Activated naive CD8-positive, alpha-beta T cell (primary cell): ENCODE results near the gene LLGL2.
A peak's percentile ranks its signal among the peaks of the same experiment; 100 is the strongest.

Experiments
- H3K27ac Mint-ChIP-seq: one replicate; pipeline ENCODE4 v1.8.0; 2021; ENCODE audit warnings: mixed read lengths
- H3K27me3 Mint-ChIP-seq: one replicate; pipeline ENCODE4 v1.8.0; 2021; ENCODE audit warnings: mixed read lengths
- H3K36me3 Mint-ChIP-seq: one replicate; pipeline ENCODE4 v1.8.0; 2021; ENCODE audit warnings: mixed read lengths
- H3K4me1 Mint-ChIP-seq: one replicate; pipeline ENCODE4 v1.8.0; 2021; ENCODE audit warnings: low read depth, mixed read lengths
- H3K4me3 Mint-ChIP-seq: one replicate; pipeline ENCODE4 v1.8.0; 2021; ENCODE audit warnings: mild to moderate bottlenecking, mixed read lengths
- H3K9me3 Mint-ChIP-seq: one replicate; pipeline ENCODE4 v1.8.0; 2021; ENCODE audit warnings: low read depth, mixed read lengths

The LLGL2 gene

GRCh38 chr17:75509528-75510258 lies 15.8 kb upstream of the LLGL2 start:
- H3K4me3 Mint-ChIP-seq, result no peak overlapping the region
- H3K27ac Mint-ChIP-seq, result no peak overlapping the region
- H3K36me3 Mint-ChIP-seq, result no peaks in the 10 kb centered on the region
- no peaks in the 10 kb centered on the region for H3K4me1 Mint-ChIP-seq
- H3K27me3 Mint-ChIP-seq, result no peaks in the 10 kb centered on the region
- no peaks in the 10 kb centered on the region for H3K9me3 Mint-ChIP-seq

GRCh38 chr17:75511270-75511609 lies 14.3 kb upstream of the LLGL2 start:
- Mint-ChIP-seq H3K36me3 (no peaks in the 10 kb centered on the region), H3K27me3 (no peaks in the 10 kb centered on the region), H3K9me3 (no peaks in the 10 kb centered on the region), H3K27ac (no peak overlapping the region), H3K4me1 (no peaks in the 10 kb centered on the region), H3K4me3 (no peak overlapping the region)

GRCh38 chr17:75511610-75512575 lies 13.6 kb upstream of the LLGL2 start:
- Mint-ChIP-seq H3K36me3 (no peaks in the 10 kb centered on the region), H3K4me3 (no peak overlapping the region), H3K27ac (no peak overlapping the region), H3K27me3 (no peaks in the 10 kb centered on the region), H3K4me1 (no peaks in the 10 kb centered on the region), H3K9me3 (no peaks in the 10 kb centered on the region)

GRCh38 chr17:75512926-75513640 lies 12.4 kb upstream of the LLGL2 start:
- peaks cover 10% of the 10 kb centered on the region for H3K4me1 Mint-ChIP-seq

GRCh38 chr17:75513641-75514000 lies 11.9 kb upstream of the LLGL2 start:
- Mint-ChIP-seq H3K36me3 (peaks cover 10% of the 10 kb centered on the region), H3K4me1 (peaks cover 16% of the 10 kb centered on the region), H3K27me3 (no peaks in the 10 kb centered on the region), H3K9me3 (no peaks in the 10 kb centered on the region), H3K4me3 (no peak overlapping the region), H3K27ac (no peak overlapping the region)

More at GRCh38 chr17:75512926-75513640, 12.4 kb upstream of the LLGL2 start:
- no peak overlapping the region for H3K27ac Mint-ChIP-seq
- H3K4me3 Mint-ChIP-seq, result no peak overlapping the region
- no peaks in the 10 kb centered on the region for H3K9me3 Mint-ChIP-seq
- H3K36me3 Mint-ChIP-seq, result peaks cover 5% of the 10 kb centered on the region
- H3K27me3 Mint-ChIP-seq, result no peaks in the 10 kb centered on the region

- peaks cover 22% of the 10 kb centered on the region for H3K4me1 Mint-ChIP-seq
- H3K4me3 Mint-ChIP-seq, result peak overlapping the region; percentile 56
- H3K36me3 Mint-ChIP-seq, result peaks cover 10% of the 10 kb centered on the region
- H3K9me3 Mint-ChIP-seq, result no peaks in the 10 kb centered on the region
- H3K27me3 Mint-ChIP-seq, result no peaks in the 10 kb centered on the region
- no peak overlapping the region for H3K27ac Mint-ChIP-seq
Observed at GRCh38 chr17:75514299-75514918, 11.1 kb upstream of the LLGL2 start.

GRCh38 chr17:75514919-75515495 lies 10.5 kb upstream of the LLGL2 start:
- Mint-ChIP-seq H3K27ac (no peak overlapping the region), H3K27me3 (no peaks in the 10 kb centered on the region), H3K9me3 (no peaks in the 10 kb centered on the region), H3K4me3 (peak overlapping the region; percentile 80), H3K4me1 (peaks cover 22% of the 10 kb centered on the region), H3K36me3 (peaks cover 10% of the 10 kb centered on the region)

GRCh38 chr17:75515496-75516254 lies 9.8 kb upstream of the LLGL2 start, which contains the start of gene CASKIN2:
Gene CASKIN2, minus strand, starts transcription at chr17:75515537. Its CDS starts 1,733 bp downstream, at chr17:75513804.
- H3K27ac Mint-ChIP-seq, result no peak within 1 kb of the TSS
- no peaks in the 10 kb centered on the region for H3K9me3 Mint-ChIP-seq
- H3K4me3 Mint-ChIP-seq, result peak within 1 kb of the TSS; percentile 80
- no peaks in the 10 kb centered on the region for H3K27me3 Mint-ChIP-seq
- H3K4me1 Mint-ChIP-seq, result peaks cover 22% of the 10 kb centered on the region
- peaks cover 10% of the 10 kb centered on the region for H3K36me3 Mint-ChIP-seq

- no peaks in the 10 kb centered on the region for H3K27me3 Mint-ChIP-seq
- peak within 1 kb of the TSS; percentile 68 for H3K27ac Mint-ChIP-seq
- H3K4me3 Mint-ChIP-seq, result peak within 1 kb of the TSS; percentile 87
- H3K4me1 Mint-ChIP-seq, result peaks cover 22% of the 10 kb centered on the region
- no peaks in the 10 kb centered on the region for H3K9me3 Mint-ChIP-seq
- H3K36me3 Mint-ChIP-seq, result peaks cover 10% of the 10 kb centered on the region
Observed at GRCh38 chr17:75516255-75516618, 9.3 kb upstream of the LLGL2 start, which contains the start of gene TSEN54. Gene TSEN54, plus strand, starts transcription at chr17:75516528. Its CDS starts 33 bp downstream, at chr17:75516561.

GRCh38 chr17:75516619-75517296 lies 8.7 kb upstream of the LLGL2 start:
- Mint-ChIP-seq H3K9me3 (no peaks in the 10 kb centered on the region), H3K4me1 (peaks cover 22% of the 10 kb centered on the region), H3K4me3 (peak overlapping the region; percentile 87), H3K27ac (peak overlapping the region; percentile 68), H3K36me3 (peaks cover 10% of the 10 kb centered on the region), H3K27me3 (no peaks in the 10 kb centered on the region)

GRCh38 chr17:75517297-75517865 lies 8.1 kb upstream of the LLGL2 start:
- H3K4me1 Mint-ChIP-seq, result peaks cover 22% of the 10 kb centered on the region
- peak overlapping the region; percentile 87 for H3K4me3 Mint-ChIP-seq
- H3K36me3 Mint-ChIP-seq, result peaks cover 11% of the 10 kb centered on the region
- no peaks in the 10 kb centered on the region for H3K27me3 Mint-ChIP-seq
- H3K27ac Mint-ChIP-seq, result peak overlapping the region; percentile 88
- H3K9me3 Mint-ChIP-seq, result no peaks in the 10 kb centered on the region

- Mint-ChIP-seq H3K9me3 (no peaks in the 10 kb centered on the region), H3K4me3 (peak overlapping the region; percentile 87), H3K27ac (peak overlapping the region; percentile 88), H3K27me3 (no peaks in the 10 kb centered on the region), H3K4me1 (peaks cover 22% of the 10 kb centered on the region), H3K36me3 (peaks cover 13% of the 10 kb centered on the region)
Observed at GRCh38 chr17:75518201-75518600, 7.3 kb upstream of the LLGL2 start.

- Mint-ChIP-seq H3K4me3 (peak overlapping the region; percentile 87), H3K4me1 (peaks cover 22% of the 10 kb centered on the region), H3K27ac (no peak overlapping the region), H3K9me3 (no peaks in the 10 kb centered on the region), H3K36me3 (peaks cover 13% of the 10 kb centered on the region), H3K27me3 (no peaks in the 10 kb centered on the region)
Observed at GRCh38 chr17:75518983-75519537, 6.4 kb upstream of the LLGL2 start.
